KMS-11 (cell line): ENCODE measurements around the gene CROCC.
A peak's percentile ranks its signal among the peaks of the same experiment; 100 is the strongest.

Source experiments
- H2AFZ ChIP-seq: fragments of 200-600 bp; sonication (generic); 2 replicates; pipeline ENCODE4 v1.6.1; 2016; ENCODE audit warnings: antibody characterized with exemption, mixed run types, low read depth
- H3K27ac ChIP-seq: fragments of 200-600 bp; sonication (generic); 2 replicates; pipeline ENCODE4 v1.6.1; 2016; ENCODE audit warnings: mild to moderate bottlenecking, mixed run types
- H3K27me3 ChIP-seq: fragments of 200-600 bp; sonication (generic); 2 replicates; pipeline ENCODE4 v1.6.1; 2017; ENCODE audit warnings: mild to moderate bottlenecking, low read depth, mixed run types, moderate library complexity; ENCODE audit not compliant: insufficient read depth
- H3K36me3 ChIP-seq: fragments of 200-600 bp; sonication (generic); 2 replicates; pipeline ENCODE4 v1.6.1; 2017; ENCODE audit warnings: mild to moderate bottlenecking, mixed run types; ENCODE audit not compliant: insufficient read depth
- H3K4me1 ChIP-seq: fragments of 200-600 bp; sonication (generic); 2 replicates; pipeline ENCODE4 v1.6.1; 2016; ENCODE audit warnings: mild to moderate bottlenecking, low read depth, mixed run types; ENCODE audit not compliant: poor library complexity, severe bottlenecking
- H3K4me2 ChIP-seq: fragments of 200-600 bp; sonication (generic); 2 replicates; pipeline ENCODE4 v1.7.0; 2016; ENCODE audit warnings: mild to moderate bottlenecking, mixed run types
- H3K4me3 ChIP-seq: fragments of 200-600 bp; sonication (generic); IDR thresholded peaks from 2 replicates; pipeline ENCODE4 v1.6.1; 2017; ENCODE audit warnings: low read depth, low read length, mixed read lengths; ENCODE audit not compliant: insufficient read depth
- H3K79me2 ChIP-seq: fragments of 200-600 bp; sonication (generic); 2 replicates; pipeline ENCODE4 v1.6.1; 2016; ENCODE audit warnings: low read depth, mixed run types; ENCODE audit not compliant: insufficient read depth
- H3K9ac ChIP-seq: fragments of 200-600 bp; sonication (generic); 2 replicates; pipeline ENCODE4 v1.6.1; 2016; ENCODE audit warnings: mild to moderate bottlenecking, mixed run types
- H4K20me1 ChIP-seq: fragments of 200-600 bp; sonication (generic); 2 replicates; pipeline ENCODE4 v1.6.1; 2016; ENCODE audit warnings: mild to moderate bottlenecking, mixed run types; ENCODE audit not compliant: insufficient read depth
- CTCF ChIP-seq: fragments of 200-600 bp; sonication (generic); conservative IDR thresholded peaks from 2 replicates; pipeline ENCODE4 v1.6.1; 2017; ENCODE audit warnings: low read depth, mild to moderate bottlenecking, antibody characterized with exemption, low read length, moderate library complexity, mixed read lengths

Gene CROCC

GRCh38 chr1:16904560-16905109 is 17.1 kb upstream of the CROCC start:
- peak overlapping the region; percentile 63 for H3K4me3 ChIP-seq
- H2AFZ ChIP-seq, result peak overlapping the region; percentile 78
- no peaks in the 10 kb centered on the region for H3K79me2 ChIP-seq
- H3K9ac ChIP-seq, result peak overlapping the region; percentile 91
- no peaks in the 10 kb centered on the region for H4K20me1 ChIP-seq
- peak overlapping the region; percentile 94 for H3K27ac ChIP-seq
- no peaks in the 10 kb centered on the region for H3K27me3 ChIP-seq
- peak overlapping the region; percentile 97 for H3K4me2 ChIP-seq
- peaks cover 49% of the 10 kb centered on the region for H3K4me1 ChIP-seq
- no peak for TF ChIP-seq CTCF
- H3K36me3 ChIP-seq, result no peaks in the 10 kb centered on the region

GRCh38 chr1:16905110-16905867 is 16.4 kb upstream of the CROCC start:
- no peak for TF ChIP-seq CTCF
- peaks cover 4% of the 10 kb centered on the region; the same call in 1 of the 2 replicates for H3K27me3 ChIP-seq
- H2AFZ ChIP-seq, result peak overlapping the region; percentile 78; the same call in 1 of the 2 replicates
- H3K4me3 ChIP-seq, result no peak overlapping the region
- H3K4me1 ChIP-seq, result peaks cover 55% of the 10 kb centered on the region
- H3K9ac ChIP-seq, result peak overlapping the region; percentile 91
- no peaks in the 10 kb centered on the region for H3K36me3 ChIP-seq
- no peaks in the 10 kb centered on the region for H4K20me1 ChIP-seq
- H3K79me2 ChIP-seq, result no peaks in the 10 kb centered on the region
- peak overlapping the region; percentile 94 for H3K27ac ChIP-seq
- peak overlapping the region; percentile 97 for H3K4me2 ChIP-seq

GRCh38 chr1:16905868-16906702 is 15.6 kb upstream of the CROCC start:
- TF ChIP-seq CTCF, result no peak
- no peaks in the 10 kb centered on the region for H3K79me2 ChIP-seq
- H2AFZ ChIP-seq, result no peak overlapping the region
- no peaks in the 10 kb centered on the region for H3K36me3 ChIP-seq
- H4K20me1 ChIP-seq, result no peaks in the 10 kb centered on the region
- H3K27me3 ChIP-seq, result peaks cover 6% of the 10 kb centered on the region; the same call in 1 of the 2 replicates
- peak overlapping the region; percentile 94 for H3K27ac ChIP-seq
- peak overlapping the region; percentile 91; the same call in 1 of the 2 replicates for H3K9ac ChIP-seq
- H3K4me3 ChIP-seq, result no peak overlapping the region
- peaks cover 53% of the 10 kb centered on the region for H3K4me1 ChIP-seq
- peak overlapping the region; percentile 43 for H3K4me2 ChIP-seq

- Histone ChIP-seq H3K4me3 (no peak overlapping the region), H3K4me1 (peaks cover 45% of the 10 kb centered on the region), H3K36me3 (no peaks in the 10 kb centered on the region), H3K4me2 (peak overlapping the region; percentile 43; the same call in 1 of the 2 replicates), H4K20me1 (no peaks in the 10 kb centered on the region), H3K9ac (no peak overlapping the region), H3K79me2 (no peaks in the 10 kb centered on the region), H2AFZ (no peak overlapping the region), H3K27me3 (peaks cover 6% of the 10 kb centered on the region; the same call in 1 of the 2 replicates), H3K27ac (no peak overlapping the region)
- TF ChIP-seq CTCF, result no peak
Measured at GRCh38 chr1:16906873-16907272, 14.9 kb upstream of the CROCC start.
